Osteoblast (primary cell): ENCODE data around the gene PDX1. TPM values are rescaled to one million over a fixed set of nuclear protein-coding genes. Genes with fewer than 3 reads are reported as not detected.

Experiments used
- DNase-seq: peaks from one replicate; pipeline ENCODE4 v3.0.0; 2011; ENCODE audit warnings: low spot score, mixed read lengths; ENCODE audit not compliant: insufficient read length; ENCODE audit errors: missing footprints
- H2AFZ ChIP-seq: 2 replicates; pipeline ENCODE4 v1.6.0; 2011; ENCODE audit warnings: mild to moderate bottlenecking, low read length
- H3K27ac ChIP-seq: 2 replicates; pipeline ENCODE4 v1.5.1; 2011; ENCODE audit warnings: mild to moderate bottlenecking, low read depth, low read length, moderate library complexity
- H3K27me3 ChIP-seq: 2 replicates; pipeline ENCODE4 v1.6.0; 2012; ENCODE audit warnings: mild to moderate bottlenecking, control low read depth, inconsistent platforms, low read length, moderate library complexity; ENCODE audit not compliant: insufficient read depth
- H3K36me3 ChIP-seq: 2 replicates; pipeline ENCODE4 v1.5.1; 2011; ENCODE audit warnings: mild to moderate bottlenecking, low read length, control low read depth, moderate library complexity; ENCODE audit not compliant: insufficient read depth
- H3K4me1 ChIP-seq: 2 replicates; pipeline ENCODE4 v1.5.1; 2011; ENCODE audit warnings: mild to moderate bottlenecking, low read length, control low read depth, moderate library complexity; ENCODE audit not compliant: insufficient read depth
- H3K4me2 ChIP-seq: 2 replicates; pipeline ENCODE4 v1.6.0; 2011; ENCODE audit warnings: mild to moderate bottlenecking, low read length; ENCODE audit not compliant: insufficient read depth
- H3K4me3 ChIP-seq: fragments of 200-600 bp; sonication (generic); 3 replicates; pipeline ENCODE4 v1.5.1; 2012; ENCODE audit warnings: mild to moderate bottlenecking, low read length, inconsistent platforms; ENCODE audit not compliant: insufficient read depth
- H3K79me2 ChIP-seq: 2 replicates; pipeline ENCODE4 v1.6.0; 2012; ENCODE audit warnings: mild to moderate bottlenecking, low read length, control low read depth, inconsistent platforms; ENCODE audit not compliant: insufficient read depth
- H3K9me3 ChIP-seq: 2 replicates; pipeline ENCODE4 v1.5.1; 2011; ENCODE audit warnings: low read depth, low read length, control low read depth
- H4K20me1 ChIP-seq: 2 replicates; pipeline ENCODE4 v1.6.0; 2012; ENCODE audit warnings: mild to moderate bottlenecking, low read length, control low read depth; ENCODE audit not compliant: insufficient read depth
- total RNA-seq: library from RNA; depleted of rRNA; stranded (reverse); fragments of >200 nt; gene quantifications from 2 replicates; pipeline ENCODE4 v1.2.3, GENCODE V29; 2012
- TF ChIP-seq, protein P1 (sequence below): IDR thresholded peaks from 2 replicates; pipeline ENCODE4 v1.5.1; 2011; ENCODE audit warnings: mild to moderate bottlenecking, low read depth, low read length, moderate library complexity; ENCODE audit errors: extremely low read depth

Gene PDX1
- total RNA-seq, 1 donor = not detected

GRCh38 chr13:27920677-27921420 lies 1.0 kb downstream of the PDX1 start:
- H3K4me3 ChIP-seq = peak overlapping the region; percentile 53
- H4K20me1 ChIP-seq = no peaks in the 10 kb centered on the region
- H3K27me3 ChIP-seq = peaks cover 97% of the 10 kb centered on the region
- no peaks in the 10 kb centered on the region for H3K79me2 ChIP-seq
- H3K4me1 ChIP-seq = no peaks in the 10 kb centered on the region
- peak; percentile 87 for DNase-seq
- H3K36me3 ChIP-seq = no peaks in the 10 kb centered on the region
- H3K27ac ChIP-seq = no peak overlapping the region
- peak overlapping the region; percentile 64 for H3K4me2 ChIP-seq
- TF ChIP-seq, protein P1, sequence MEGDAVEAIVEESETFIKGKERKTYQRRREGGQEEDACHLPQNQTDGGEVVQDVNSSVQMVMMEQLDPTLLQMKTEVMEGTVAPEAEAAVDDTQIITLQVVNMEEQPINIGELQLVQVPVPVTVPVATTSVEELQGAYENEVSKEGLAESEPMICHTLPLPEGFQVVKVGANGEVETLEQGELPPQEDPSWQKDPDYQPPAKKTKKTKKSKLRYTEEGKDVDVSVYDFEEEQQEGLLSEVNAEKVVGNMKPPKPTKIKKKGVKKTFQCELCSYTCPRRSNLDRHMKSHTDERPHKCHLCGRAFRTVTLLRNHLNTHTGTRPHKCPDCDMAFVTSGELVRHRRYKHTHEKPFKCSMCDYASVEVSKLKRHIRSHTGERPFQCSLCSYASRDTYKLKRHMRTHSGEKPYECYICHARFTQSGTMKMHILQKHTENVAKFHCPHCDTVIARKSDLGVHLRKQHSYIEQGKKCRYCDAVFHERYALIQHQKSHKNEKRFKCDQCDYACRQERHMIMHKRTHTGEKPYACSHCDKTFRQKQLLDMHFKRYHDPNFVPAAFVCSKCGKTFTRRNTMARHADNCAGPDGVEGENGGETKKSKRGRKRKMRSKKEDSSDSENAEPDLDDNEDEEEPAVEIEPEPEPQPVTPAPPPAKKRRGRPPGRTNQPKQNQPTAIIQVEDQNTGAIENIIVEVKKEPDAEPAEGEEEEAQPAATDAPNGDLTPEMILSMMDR = no peak
- no peaks in the 10 kb centered on the region for H3K9me3 ChIP-seq
- peak overlapping the region; percentile 35 for H2AFZ ChIP-seq

DNA sequence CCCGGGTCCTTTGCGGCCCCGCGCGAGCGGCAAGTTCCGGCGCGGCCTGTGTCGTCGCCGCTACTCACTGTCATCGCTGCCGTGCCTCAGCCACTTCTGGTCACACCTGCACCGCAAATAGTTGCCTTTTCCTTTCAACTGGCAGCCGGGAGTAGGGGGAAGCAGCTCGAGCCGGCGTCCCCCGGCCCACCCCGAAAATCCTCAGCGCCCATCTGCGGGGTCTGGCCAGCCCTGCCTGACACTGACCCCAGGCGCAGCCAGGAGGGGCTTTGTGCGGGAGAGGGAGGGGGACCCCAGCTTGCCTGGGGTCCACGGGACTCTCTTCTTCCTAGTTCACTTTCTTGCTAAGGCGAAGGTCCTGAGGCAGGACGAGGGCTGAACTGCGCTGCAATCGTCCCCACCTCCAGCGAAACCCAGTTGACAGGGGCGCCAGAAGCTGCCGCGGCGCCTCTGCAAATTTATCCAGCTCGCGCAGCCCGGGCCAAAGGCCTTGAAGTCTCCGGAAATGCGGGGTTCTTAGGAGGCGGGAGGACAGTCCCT lies 1.7 kb downstream of the PDX1 start:
- H3K9me3 ChIP-seq = no peaks in the 10 kb centered on the region
- H3K79me2 ChIP-seq = no peaks in the 10 kb centered on the region
- TF ChIP-seq, protein P1 = no peak
- no peak overlapping the region for H3K27ac ChIP-seq
- peaks cover 99% of the 10 kb centered on the region for H3K27me3 ChIP-seq
- peak; percentile 58 for DNase-seq
- no peak overlapping the region for H2AFZ ChIP-seq
- H3K4me2 ChIP-seq = peak overlapping the region; percentile 64
- no peaks in the 10 kb centered on the region for H4K20me1 ChIP-seq
- H3K36me3 ChIP-seq = no peaks in the 10 kb centered on the region
- peak overlapping the region; percentile 53 for H3K4me3 ChIP-seq
- no peaks in the 10 kb centered on the region for H3K4me1 ChIP-seq

DNA sequence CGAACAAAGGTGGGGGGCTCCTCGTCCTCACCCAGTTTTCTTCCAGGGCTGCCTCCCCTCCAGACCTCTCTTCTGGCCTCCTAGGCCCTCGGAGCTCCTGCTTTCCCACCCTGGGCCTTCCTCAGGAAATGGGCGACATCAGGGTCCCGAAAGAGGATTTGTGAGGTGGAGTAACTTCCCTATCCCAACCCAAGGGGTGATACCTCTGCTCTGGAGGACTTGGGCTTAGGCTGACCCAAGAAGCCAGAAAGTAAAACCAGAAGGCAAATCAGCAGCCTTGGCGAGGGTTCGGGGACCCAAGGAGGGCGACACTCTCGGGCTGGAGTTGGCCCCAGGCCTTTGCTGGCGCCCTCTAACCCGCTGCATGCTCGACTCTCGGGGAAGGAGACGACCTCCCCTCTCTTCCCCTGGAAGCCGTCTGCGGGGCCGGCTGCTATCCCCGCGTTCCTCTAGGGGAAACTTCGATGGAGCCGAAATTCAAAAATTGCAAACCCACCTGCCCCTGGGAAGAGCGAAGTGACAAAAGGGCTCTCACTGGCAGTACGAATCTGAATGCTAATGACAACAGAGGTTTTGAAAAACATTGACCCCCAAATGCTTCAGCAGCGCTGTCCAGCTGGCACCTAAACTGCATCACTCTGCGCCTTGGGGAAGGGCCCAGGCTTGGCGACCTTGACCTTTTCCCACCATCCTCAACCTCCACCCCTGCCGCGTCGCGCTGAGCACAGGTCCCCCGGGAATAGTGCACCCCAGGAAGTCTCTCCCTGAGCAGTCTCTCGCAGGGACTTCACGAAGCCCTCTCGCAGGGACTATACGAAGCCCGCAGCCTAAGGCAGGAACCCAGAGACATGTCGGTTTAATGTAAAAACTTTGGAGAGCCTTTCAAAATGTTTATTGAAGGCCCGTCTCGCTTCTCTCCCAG lies 2.4 kb downstream of the PDX1 start:
- Histone ChIP-seq H4K20me1 (no peaks in the 10 kb centered on the region), H3K9me3 (no peaks in the 10 kb centered on the region), H2AFZ (no peak overlapping the region), H3K4me1 (no peaks in the 10 kb centered on the region), H3K4me3 (no peak overlapping the region), H3K36me3 (no peaks in the 10 kb centered on the region), H3K4me2 (no peak overlapping the region), H3K27me3 (peaks cover 99% of the 10 kb centered on the region), H3K79me2 (no peaks in the 10 kb centered on the region), H3K27ac (no peak overlapping the region)
- TF ChIP-seq, protein P1 = no peak
- peak; percentile 79 for DNase-seq
